HepG2 (cell line): ENCODE data around the gene HTRA2. TPM values are rescaled to one million over a fixed set of nuclear protein-coding genes. Genes with fewer than 3 reads are reported as not detected.
A peak's percentile ranks its signal among the peaks of the same experiment; 100 is the strongest.

ENCODE experiments used
- AKAP8 ChIP-seq: sonication (generic); formaldehyde crosslinking; IDR thresholded peaks from 2 replicates; pipeline ENCODE4 v1.5.1; 2020; ENCODE audit warnings: mild to moderate bottlenecking, missing genetic modification reagents
- ARNT ChIP-seq: fragments of 450-650 bp; IDR thresholded peaks from 2 replicates; pipeline ENCODE4 v1.6.1; 2017
- ATM ChIP-seq: fragments of 450-650 bp; IDR thresholded peaks from 2 replicates; pipeline ENCODE4 v1.7.1; 2017; ENCODE audit warnings: mild to moderate bottlenecking, borderline replicate concordance
- EED ChIP-seq: sonication (generic); formaldehyde crosslinking; IDR thresholded peaks from 2 replicates; pipeline ENCODE4 v1.5.0; 2020; ENCODE audit warnings: mild to moderate bottlenecking, missing genetic modification reagents
- HNRNPK ChIP-seq: fragments of 200-400 bp; formaldehyde crosslinking; IDR thresholded peaks from 2 replicates; pipeline ENCODE4 v1.6.1; 2018; ENCODE audit warnings: low read length, low read depth, moderate library complexity, mild to moderate bottlenecking; ENCODE audit not compliant: poor library complexity, severe bottlenecking
- KAT7 ChIP-seq: IDR thresholded peaks from 2 replicates; pipeline ENCODE4 v1.6.1; 2018; ENCODE audit warnings: borderline replicate concordance, missing compliant biosample characterization
- KLF11 ChIP-seq: IDR thresholded peaks from 2 replicates; pipeline ENCODE4 v1.6.1; 2016; ENCODE audit warnings: missing compliant biosample characterization
- PHF21A ChIP-seq: sonication (generic); formaldehyde crosslinking; IDR thresholded peaks from 2 replicates; pipeline ENCODE4 v1.5.0; 2020; ENCODE audit warnings: mild to moderate bottlenecking, missing genetic modification reagents
- PRPF4 ChIP-seq: fragments of 200-400 bp; formaldehyde crosslinking; IDR thresholded peaks from 2 replicates; pipeline ENCODE4 v1.6.1; 2016; ENCODE audit warnings: low read length, low read depth; ENCODE audit not compliant: poor library complexity, severe bottlenecking
- RBM39 ChIP-seq: fragments of 200-400 bp; formaldehyde crosslinking; IDR thresholded peaks from one replicate; pipeline ENCODE4 v1.6.1; 2018; ENCODE audit warnings: antibody characterized with exemption, mild to moderate bottlenecking, low read depth, low read length; ENCODE audit not compliant: poor library complexity, severe bottlenecking
- RXRB ChIP-seq: IDR thresholded peaks from 2 replicates; pipeline ENCODE4 v1.6.1; 2016; ENCODE audit warnings: borderline replicate concordance, missing genetic modification reagents, missing compliant biosample characterization
- SAFB2 ChIP-seq: sonication (generic); formaldehyde crosslinking; IDR thresholded peaks from 2 replicates; pipeline ENCODE4 v1.5.1; 2020; ENCODE audit warnings: missing genetic modification reagents, low read depth, mild to moderate bottlenecking, borderline replicate concordance
- SRSF9 ChIP-seq: fragments of 200-400 bp; formaldehyde crosslinking; IDR thresholded peaks from 2 replicates; pipeline ENCODE4 v1.6.1; 2018; ENCODE audit warnings: borderline replicate concordance, mild to moderate bottlenecking, low read depth, low read length; ENCODE audit not compliant: insufficient read depth, poor library complexity, severe bottlenecking
- TAF1 ChIP-seq: sonication (generic); formaldehyde crosslinking; IDR thresholded peaks from 2 replicates; pipeline ENCODE4 v1.4.0; 2020; ENCODE audit warnings: missing genetic modification reagents
- TEF ChIP-seq: sonication (generic); formaldehyde crosslinking; IDR thresholded peaks from 2 replicates; pipeline ENCODE4 v1.5.0; 2020; ENCODE audit warnings: missing genetic modification reagents
- ZNF556 ChIP-seq: sonication (generic); formaldehyde crosslinking; IDR thresholded peaks from 2 replicates; pipeline ENCODE4 v1.4.0; 2020; ENCODE audit warnings: mild to moderate bottlenecking, missing genetic modification reagents, borderline replicate concordance
- ZNF687 ChIP-seq: sonication (generic); formaldehyde crosslinking; IDR thresholded peaks from 2 replicates; pipeline ENCODE4 v1.5.1; 2020; ENCODE audit warnings: mild to moderate bottlenecking, missing genetic modification reagents, moderate library complexity
- polyA plus RNA-seq, 8 experiments: library from polyadenylated mRNA; depleted of rRNA in 3 of 8; stranded (reverse) in 7 of 8; unstranded in 1 of 8; fragments of >200 nt; fragmentation: Illumina TruSeq in 4 of 8; extraction: Trizol in 4 of 8; gene quantifications; 2 replicates each; pipeline versions ENCODE4 v1.2.1 to v1.2.3, GENCODE V29; 2011 to 2016; ENCODE audit warnings: low read depth in 4 of 8, missing spikeins in 1 of 8, mixed read lengths in 1 of 8; ENCODE audit not compliant: insufficient read depth in 1 of 8
- total RNA-seq, 5 experiments: library from RNA; depleted of rRNA; stranded (reverse); fragments of >200 nt; fragmentation: Illumina TruSeq; extraction: Trizol; gene quantifications; 2 replicates each; pipeline ENCODE4 v1.2.3, GENCODE V29; 2016; ENCODE audit warnings: low read depth in 1 of 5
- TF ChIP-seq, protein P1 (sequence below): sonication (generic); formaldehyde crosslinking; IDR thresholded peaks from 2 replicates; pipeline ENCODE4 v1.4.0; 2020; ENCODE audit warnings: low read depth, missing genetic modification reagents

The HTRA2 gene
- total and polyA plus RNA-seq, 2 of the 13 experiments (the other 11 are each of a cell fraction or from before 2014, with no cell fraction given): 47.7 to 50.3 TPM

GRCh38 chr2:74488643-74489481, 40.9 kb upstream of the HTRA2 start (continued):
- TF ChIP-seq SAFB2 (CRISPR knock-in tag) (no peak), HNRNPK (no peak), AKAP8 (CRISPR knock-in tag) (peak; percentile 39; the same call in 1 of the 2 replicates), TAF1 (CRISPR knock-in tag) (peak; percentile 42; the same call in 1 of the 2 replicates), KAT7 (0 out of 2 replicates have a peak, but pooled peaks have one; percentile 73), ARNT (no peak), ZNF687 (CRISPR knock-in tag) (peak; percentile 38), EED (CRISPR knock-in tag) (no peak), PHF21A (CRISPR knock-in tag) (peak; percentile 86; the same call in 1 of the 2 replicates), PRPF4 (no peak), SRSF9 (no peak), RBM39 (no peak), ATM (peak; percentile 96), TEF (CRISPR knock-in tag) (no peak), RXRB (CRISPR knock-in tag) (peak; percentile 81; the same call in 1 of the 2 replicates), KLF11 (CRISPR knock-in tag) (no peak), ZNF556 (CRISPR knock-in tag) (no peak; the same call in 1 of the 2 replicates)
- TF ChIP-seq, protein P1, sequence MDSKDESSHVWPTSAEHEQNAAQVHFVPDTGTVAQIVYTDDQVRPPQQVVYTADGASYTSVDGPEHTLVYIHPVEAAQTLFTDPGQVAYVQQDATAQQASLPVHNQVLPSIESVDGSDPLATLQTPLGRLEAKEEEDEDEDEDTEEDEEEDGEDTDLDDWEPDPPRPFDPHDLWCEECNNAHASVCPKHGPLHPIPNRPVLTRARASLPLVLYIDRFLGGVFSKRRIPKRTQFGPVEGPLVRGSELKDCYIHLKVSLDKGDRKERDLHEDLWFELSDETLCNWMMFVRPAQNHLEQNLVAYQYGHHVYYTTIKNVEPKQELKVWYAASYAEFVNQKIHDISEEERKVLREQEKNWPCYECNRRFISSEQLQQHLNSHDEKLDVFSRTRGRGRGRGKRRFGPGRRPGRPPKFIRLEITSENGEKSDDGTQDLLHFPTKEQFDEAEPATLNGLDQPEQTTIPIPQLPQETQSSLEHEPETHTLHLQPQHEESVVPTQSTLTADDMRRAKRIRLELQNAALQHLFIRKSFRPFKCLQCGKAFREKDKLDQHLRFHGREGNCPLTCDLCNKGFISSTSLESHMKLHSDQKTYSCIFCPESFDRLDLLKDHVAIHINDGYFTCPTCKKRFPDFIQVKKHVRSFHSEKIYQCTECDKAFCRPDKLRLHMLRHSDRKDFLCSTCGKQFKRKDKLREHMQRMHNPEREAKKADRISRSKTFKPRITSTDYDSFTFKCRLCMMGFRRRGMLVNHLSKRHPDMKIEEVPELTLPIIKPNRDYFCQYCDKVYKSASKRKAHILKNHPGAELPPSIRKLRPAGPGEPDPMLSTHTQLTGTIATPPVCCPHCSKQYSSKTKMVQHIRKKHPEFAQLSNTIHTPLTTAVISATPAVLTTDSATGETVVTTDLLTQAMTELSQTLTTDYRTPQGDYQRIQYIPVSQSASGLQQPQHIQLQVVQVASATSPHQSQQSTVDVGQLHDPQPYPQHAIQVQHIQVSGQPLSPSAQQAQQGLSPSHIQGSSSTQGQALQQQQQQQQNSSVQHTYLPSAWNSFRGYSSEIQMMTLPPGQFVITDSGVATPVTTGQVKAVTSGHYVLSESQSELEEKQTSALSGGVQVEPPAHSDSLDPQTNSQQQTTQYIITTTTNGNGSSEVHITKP (CRISPR knock-in tag): peak; percentile 96
